GM12878 (cell line): ENCODE data around the gene REP15. TPM values are rescaled to one million over a fixed set of nuclear protein-coding genes. Genes with fewer than 3 reads are reported as not detected.

Experiments
- EGR1 ChIP-seq, 2 experiments: IDR thresholded peaks; 1 replicate in 1 of 2; 2 replicates in 1 of 2; pipeline ENCODE4 v1.6.1; 2011 to 2012; ENCODE audit warnings: low read depth in 2 of 2, low read length in 2 of 2, borderline replicate concordance in 1 of 2, mild to moderate bottlenecking in 1 of 2, moderate library complexity in 1 of 2
- FOS ChIP-seq: IDR thresholded peaks from 3 replicates; pipeline ENCODE4 v1.6.1; 2011; ENCODE audit warnings: borderline replicate concordance; ENCODE audit not compliant: insufficient read length; ENCODE audit errors: extremely low read depth
- LARP7 ChIP-seq: fragments of 450-650 bp; IDR thresholded peaks from 2 replicates; pipeline ENCODE4 v1.6.1; 2017; ENCODE audit warnings: mild to moderate bottlenecking
- MEF2A ChIP-seq: IDR thresholded peaks from 2 replicates; pipeline ENCODE4 v1.6.1; 2011; ENCODE audit warnings: low read depth, mild to moderate bottlenecking, low read length, moderate library complexity; ENCODE audit not compliant: insufficient read depth
- MEF2B ChIP-seq: fragments of 450-650 bp; IDR thresholded peaks from 2 replicates; pipeline ENCODE4 v1.6.1; 2018; ENCODE audit warnings: mild to moderate bottlenecking, moderate library complexity; ENCODE audit not compliant: partially characterized antibody, poor library complexity, severe bottlenecking
- MYC ChIP-seq: IDR thresholded peaks from 2 replicates; pipeline ENCODE4 v1.6.1; 2011; ENCODE audit warnings: mild to moderate bottlenecking, low read length, moderate library complexity, inconsistent platforms; ENCODE audit not compliant: insufficient read depth, insufficient replicate concordance, insufficient read length, severe bottlenecking
- NBN ChIP-seq: fragments of 450-650 bp; IDR thresholded peaks from 2 replicates; pipeline ENCODE4 v1.6.1; 2016
- PKNOX1 ChIP-seq: fragments of 450-650 bp; IDR thresholded peaks from 2 replicates; pipeline ENCODE4 v1.6.1; 2016; ENCODE audit warnings: mild to moderate bottlenecking
- RELA ChIP-seq: fragments of 450-650 bp; IDR thresholded peaks from 2 replicates; pipeline ENCODE4 v1.8.0; 2014; ENCODE audit warnings: borderline replicate concordance; ENCODE audit not compliant: partially characterized antibody
- RUNX3 ChIP-seq: IDR thresholded peaks from 2 replicates; pipeline ENCODE4 v1.6.1; 2012; ENCODE audit warnings: low read length, inconsistent platforms
- SRF ChIP-seq, 2 experiments: IDR thresholded peaks; 2 replicates each; pipeline ENCODE4 v1.6.1; 2011; ENCODE audit warnings: low read depth in 2 of 2, low read length in 2 of 2, mild to moderate bottlenecking in 1 of 2, moderate library complexity in 1 of 2
- ZBTB33 ChIP-seq: fragments of 450-650 bp; IDR thresholded peaks from 2 replicates; pipeline ENCODE4 v1.6.1; 2017; ENCODE audit warnings: mild to moderate bottlenecking
- ZNF207 ChIP-seq: fragments of 450-650 bp; IDR thresholded peaks from 2 replicates; pipeline ENCODE4 v1.6.1; 2014; ENCODE audit warnings: antibody characterized with exemption, mild to moderate bottlenecking, borderline replicate concordance
- polyA plus RNA-seq, 11 experiments: library from polyadenylated mRNA; depleted of rRNA in 4 of 11; unstranded in 6 of 11; stranded (reverse) in 5 of 11; fragments of >200 nt; fragmentation: Nextera tagmentation in 4 of 11; fragmentation: Illumina TruSeq in 1 of 11; extraction: Ambion mirVana in 4 of 11; extraction: Trizol in 1 of 11; gene quantifications; 1 replicate in 1 of 11; 2 replicates in 10 of 11; pipeline versions ENCODE4 v1.2.1 to v1.2.3, GENCODE V29; 2011 to 2016; ENCODE audit warnings: inconsistent platforms in 2 of 11, missing spikeins in 2 of 11, low read depth in 1 of 11
- total RNA-seq, 4 experiments: library from RNA; depleted of rRNA in 3 of 4; stranded (reverse); fragments of >200 nt in 3 of 4; fragmentation: Illumina TruSeq in 1 of 4; extraction: Trizol in 1 of 4; gene quantifications; 2 replicates each; pipeline versions ENCODE4 v1.2.1 to v1.2.3, GENCODE V29; 2013 to 2021
- TF ChIP-seq, protein P1 (sequence below): IDR thresholded peaks from 2 replicates; pipeline ENCODE4 v1.6.1; 2011; ENCODE audit warnings: borderline replicate concordance, low read depth, mild to moderate bottlenecking, moderate library complexity, mixed read lengths, low read length; ENCODE audit not compliant: insufficient read depth; ENCODE audit errors: extremely low read length
- TF ChIP-seq, protein P2 (sequence below): fragments of 150-350 bp; IDR thresholded peaks from 2 replicates; pipeline ENCODE4 v1.6.1; 2016; ENCODE audit warnings: low read depth, low read length

Gene REP15
- total and polyA plus RNA-seq, 10 of the 15 experiments (the other 5 are each of a cell fraction or from before 2014, with no cell fraction given): not detected

- TF ChIP-seq RUNX3: peak; percentile 28; the same call in 1 of the 2 replicates
- no peak for TF ChIP-seq ZNF207
- TF ChIP-seq EGR1 (IDR thresholded peaks at IDR 0.05; ENCODE audit: borderline replicate concordance in 1 of 2, low read depth in 2 of 2, low read length in 2 of 2): peak in 1 of 2 experiments; percentile 58; a peak in 1 of 3 replicates
- no peak for TF ChIP-seq PKNOX1
- TF ChIP-seq MYC: peak; percentile 88
- TF ChIP-seq NBN: peak; percentile 76
- TF ChIP-seq ZBTB33: no peak
- no peak for TF ChIP-seq SRF (IDR thresholded peaks at IDR 0.05; ENCODE audit: low read depth in 2 of 2, low read length in 2 of 2)
- TF ChIP-seq, protein P1, sequence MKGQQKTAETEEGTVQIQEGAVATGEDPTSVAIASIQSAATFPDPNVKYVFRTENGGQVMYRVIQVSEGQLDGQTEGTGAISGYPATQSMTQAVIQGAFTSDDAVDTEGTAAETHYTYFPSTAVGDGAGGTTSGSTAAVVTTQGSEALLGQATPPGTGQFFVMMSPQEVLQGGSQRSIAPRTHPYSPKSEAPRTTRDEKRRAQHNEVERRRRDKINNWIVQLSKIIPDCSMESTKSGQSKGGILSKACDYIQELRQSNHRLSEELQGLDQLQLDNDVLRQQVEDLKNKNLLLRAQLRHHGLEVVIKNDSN: no peak
- TF ChIP-seq RELA: peak; percentile 35
- peak; percentile 80 for TF ChIP-seq LARP7
- TF ChIP-seq FOS: no peak
- TF ChIP-seq, protein P2, sequence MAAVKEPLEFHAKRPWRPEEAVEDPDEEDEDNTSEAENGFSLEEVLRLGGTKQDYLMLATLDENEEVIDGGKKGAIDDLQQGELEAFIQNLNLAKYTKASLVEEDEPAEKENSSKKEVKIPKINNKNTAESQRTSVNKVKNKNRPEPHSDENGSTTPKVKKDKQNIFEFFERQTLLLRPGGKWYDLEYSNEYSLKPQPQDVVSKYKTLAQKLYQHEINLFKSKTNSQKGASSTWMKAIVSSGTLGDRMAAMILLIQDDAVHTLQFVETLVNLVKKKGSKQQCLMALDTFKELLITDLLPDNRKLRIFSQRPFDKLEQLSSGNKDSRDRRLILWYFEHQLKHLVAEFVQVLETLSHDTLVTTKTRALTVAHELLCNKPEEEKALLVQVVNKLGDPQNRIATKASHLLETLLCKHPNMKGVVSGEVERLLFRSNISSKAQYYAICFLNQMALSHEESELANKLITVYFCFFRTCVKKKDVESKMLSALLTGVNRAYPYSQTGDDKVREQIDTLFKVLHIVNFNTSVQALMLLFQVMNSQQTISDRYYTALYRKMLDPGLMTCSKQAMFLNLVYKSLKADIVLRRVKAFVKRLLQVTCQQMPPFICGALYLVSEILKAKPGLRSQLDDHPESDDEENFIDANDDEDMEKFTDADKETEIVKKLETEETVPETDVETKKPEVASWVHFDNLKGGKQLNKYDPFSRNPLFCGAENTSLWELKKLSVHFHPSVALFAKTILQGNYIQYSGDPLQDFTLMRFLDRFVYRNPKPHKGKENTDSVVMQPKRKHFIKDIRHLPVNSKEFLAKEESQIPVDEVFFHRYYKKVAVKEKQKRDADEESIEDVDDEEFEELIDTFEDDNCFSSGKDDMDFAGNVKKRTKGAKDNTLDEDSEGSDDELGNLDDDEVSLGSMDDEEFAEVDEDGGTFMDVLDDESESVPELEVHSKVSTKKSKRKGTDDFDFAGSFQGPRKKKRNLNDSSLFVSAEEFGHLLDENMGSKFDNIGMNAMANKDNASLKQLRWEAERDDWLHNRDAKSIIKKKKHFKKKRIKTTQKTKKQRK: no peak
- 0 out of 2 replicates have a peak, but pooled peaks have one; percentile 36 for TF ChIP-seq MEF2A
- no peak for TF ChIP-seq MEF2B
These were observed 14.5 kb downstream of the REP15 start, which contains the start of gene MRPS35 (continued) for GRCh38 chr12:27710592-27711316.
